OCI-LY1 (cell line): ENCODE results near the gene ENDOG.

Experiments used
- H2AFZ ChIP-seq: fragments of 200-600 bp; sonication (generic), shearing (Covaris generic); 2 replicates; pipeline ENCODE4 v1.6.0; 2014; ENCODE audit warnings: antibody characterized with exemption, mild to moderate bottlenecking, low read length
- H3F3A ChIP-seq: fragments of 200-600 bp; sonication (generic), shearing (Covaris generic); 2 replicates; pipeline ENCODE4 v1.6.0; 2014; ENCODE audit warnings: mild to moderate bottlenecking, antibody characterized with exemption, low read length, moderate library complexity; ENCODE audit not compliant: insufficient read depth
- H3K27ac ChIP-seq: fragments of 200-600 bp; sonication (generic); 2 replicates; pipeline ENCODE4 v1.5.1; 2014; ENCODE audit warnings: low read length, mixed run types, mild to moderate bottlenecking, low read depth; ENCODE audit not compliant: poor library complexity, severe bottlenecking
- H3K27me3 ChIP-seq: fragments of 200-600 bp; sonication (generic); 2 replicates; pipeline ENCODE4 v1.6.0; 2014; ENCODE audit warnings: antibody characterized with exemption, mild to moderate bottlenecking, low read length, moderate library complexity; ENCODE audit not compliant: insufficient read depth
- H3K36me3 ChIP-seq: fragments of 200-600 bp; sonication (generic); 2 replicates; pipeline ENCODE4 v1.6.1; 2014; ENCODE audit warnings: mild to moderate bottlenecking, antibody characterized with exemption, low read length, moderate library complexity, mixed read lengths; ENCODE audit not compliant: insufficient read depth
- H3K4me1 ChIP-seq: fragments of 200-600 bp; sonication (generic); 2 replicates; pipeline ENCODE4 v1.5.1; 2014; ENCODE audit warnings: mild to moderate bottlenecking, low read length, moderate library complexity; ENCODE audit not compliant: insufficient read depth, severe bottlenecking
- H3K4me2 ChIP-seq: fragments of 200-600 bp; sonication (generic), shearing (Covaris generic); 2 replicates; pipeline ENCODE4 v1.6.1; 2014; ENCODE audit warnings: low read length
- H3K4me3 ChIP-seq: fragments of 200-600 bp; sonication (generic); 2 replicates; pipeline ENCODE4 v1.5.1; 2014; ENCODE audit warnings: low read length, low read depth, mild to moderate bottlenecking, mixed read lengths; ENCODE audit not compliant: poor library complexity, severe bottlenecking
- H3K79me2 ChIP-seq: fragments of 200-600 bp; shearing (Covaris generic); 2 replicates; pipeline ENCODE4 v1.6.1; 2016; ENCODE audit warnings: mixed run types, low read length, mixed read lengths; ENCODE audit not compliant: insufficient read depth
- H3K9ac ChIP-seq: fragments of 200-600 bp; sonication (generic), shearing (Covaris generic); 2 replicates; pipeline ENCODE4 v1.6.1; 2014; ENCODE audit warnings: mild to moderate bottlenecking, low read length, mixed read lengths
- H3K9me2 ChIP-seq: fragments of 200-600 bp; sonication (generic), shearing (Covaris generic); 2 replicates; pipeline ENCODE4 v1.6.1; 2014; ENCODE audit warnings: low read depth, mild to moderate bottlenecking, low read length, mixed read lengths
- H3K9me3 ChIP-seq: fragments of 200-600 bp; shearing (Covaris generic); 2 replicates; pipeline ENCODE4 v1.6.1; 2014; ENCODE audit warnings: low read length, mixed read lengths
- H4K20me1 ChIP-seq: fragments of 200-600 bp; sonication (generic), shearing (Covaris generic); 2 replicates; pipeline ENCODE4 v1.6.0; 2016; ENCODE audit warnings: mild to moderate bottlenecking, low read length; ENCODE audit not compliant: insufficient read depth
- EZH2 ChIP-seq: fragments of 200-600 bp; sonication (generic), shearing (Covaris generic); IDR thresholded peaks from 2 replicates; pipeline ENCODE4 v1.8.0; 2017; ENCODE audit warnings: borderline replicate concordance, mixed run types, mild to moderate bottlenecking, antibody characterized with exemption, low read length, moderate library complexity, mixed read lengths
- TF ChIP-seq, protein P1 (sequence below): fragments of 200-600 bp; sonication (generic), shearing (Covaris generic); IDR thresholded peaks from 2 replicates; pipeline ENCODE4 v1.5.1; 2017; ENCODE audit warnings: mild to moderate bottlenecking, antibody characterized with exemption, low read length, moderate library complexity, mixed read lengths

The ENDOG gene

DNA sequence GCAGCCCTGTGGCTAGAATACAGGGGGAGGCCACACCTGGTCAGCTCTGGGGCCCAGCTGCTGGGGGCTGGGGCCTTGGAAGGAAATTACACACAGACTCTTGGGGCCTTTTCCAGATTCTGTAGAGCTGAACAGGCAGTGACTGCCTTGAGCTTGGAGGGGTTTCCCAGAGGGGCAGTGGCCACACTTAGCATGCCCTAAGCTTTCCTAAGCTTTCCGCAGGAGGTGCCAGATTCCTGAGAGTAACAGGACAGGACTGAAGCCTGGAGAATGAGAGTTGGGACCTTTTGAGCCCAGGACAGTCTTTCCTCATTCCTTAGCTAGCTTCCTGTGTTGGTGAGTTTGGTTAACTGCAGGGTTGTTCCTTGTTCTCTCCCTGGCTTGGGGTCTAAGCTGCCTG is 29.9 kb upstream of the ENDOG start:
- Histone ChIP-seq H3K4me2 (peak overlapping the region; percentile 89), H3K9me2 (no peaks in the 10 kb centered on the region), H2AFZ (no peak overlapping the region), H3K9ac (peak overlapping the region; percentile 83; the same call in 1 of the 2 replicates), H3K27me3 (no peaks in the 10 kb centered on the region), H4K20me1 (no peaks in the 10 kb centered on the region), H3K4me1 (peaks cover 22% of the 10 kb centered on the region), H3K36me3 (peaks cover 27% of the 10 kb centered on the region; the same call in 1 of the 2 replicates), H3K9me3 (no peaks in the 10 kb centered on the region), H3K4me3 (peak overlapping the region; percentile 82), H3K79me2 (peaks cover 6% of the 10 kb centered on the region; the same call in 1 of the 2 replicates), H3K27ac (no peak overlapping the region), H3F3A (no peaks in the 10 kb centered on the region)
- TF ChIP-seq EZH2 = no peak
- TF ChIP-seq, protein P1, sequence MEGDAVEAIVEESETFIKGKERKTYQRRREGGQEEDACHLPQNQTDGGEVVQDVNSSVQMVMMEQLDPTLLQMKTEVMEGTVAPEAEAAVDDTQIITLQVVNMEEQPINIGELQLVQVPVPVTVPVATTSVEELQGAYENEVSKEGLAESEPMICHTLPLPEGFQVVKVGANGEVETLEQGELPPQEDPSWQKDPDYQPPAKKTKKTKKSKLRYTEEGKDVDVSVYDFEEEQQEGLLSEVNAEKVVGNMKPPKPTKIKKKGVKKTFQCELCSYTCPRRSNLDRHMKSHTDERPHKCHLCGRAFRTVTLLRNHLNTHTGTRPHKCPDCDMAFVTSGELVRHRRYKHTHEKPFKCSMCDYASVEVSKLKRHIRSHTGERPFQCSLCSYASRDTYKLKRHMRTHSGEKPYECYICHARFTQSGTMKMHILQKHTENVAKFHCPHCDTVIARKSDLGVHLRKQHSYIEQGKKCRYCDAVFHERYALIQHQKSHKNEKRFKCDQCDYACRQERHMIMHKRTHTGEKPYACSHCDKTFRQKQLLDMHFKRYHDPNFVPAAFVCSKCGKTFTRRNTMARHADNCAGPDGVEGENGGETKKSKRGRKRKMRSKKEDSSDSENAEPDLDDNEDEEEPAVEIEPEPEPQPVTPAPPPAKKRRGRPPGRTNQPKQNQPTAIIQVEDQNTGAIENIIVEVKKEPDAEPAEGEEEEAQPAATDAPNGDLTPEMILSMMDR = no peak

DNA sequence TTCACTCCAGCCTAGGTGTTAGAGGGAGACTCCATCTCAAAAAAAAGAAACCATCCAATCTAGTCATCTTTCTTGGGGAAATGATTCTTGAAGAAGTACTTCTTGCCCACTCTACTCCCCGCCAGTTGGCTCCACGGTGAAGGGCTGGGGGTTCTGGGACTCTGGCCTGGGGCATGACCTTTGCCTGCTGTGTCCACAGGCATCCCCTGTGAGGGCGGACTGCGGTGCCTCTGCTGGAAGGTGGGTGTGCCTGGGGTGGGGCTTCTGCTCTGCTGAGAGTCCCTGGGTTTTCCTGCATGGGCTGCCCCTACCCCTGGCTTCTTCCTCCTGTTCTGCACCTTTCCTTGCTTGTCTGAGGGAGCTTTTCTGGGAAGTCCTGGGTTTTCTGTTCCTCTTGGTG is 27.8 kb upstream of the ENDOG start:
- Histone ChIP-seq H3K9me2 (no peaks in the 10 kb centered on the region), H3K9me3 (no peaks in the 10 kb centered on the region), H3K4me3 (no peak overlapping the region), H3K4me2 (no peak overlapping the region), H3K36me3 (peaks cover 43% of the 10 kb centered on the region; the same call in 1 of the 2 replicates), H2AFZ (no peak overlapping the region), H3F3A (no peaks in the 10 kb centered on the region), H3K4me1 (peaks cover 16% of the 10 kb centered on the region), H3K79me2 (peaks cover 6% of the 10 kb centered on the region; the same call in 1 of the 2 replicates), H4K20me1 (no peaks in the 10 kb centered on the region), H3K27ac (no peak overlapping the region), H3K27me3 (no peaks in the 10 kb centered on the region), H3K9ac (no peak overlapping the region)
- no peak for TF ChIP-seq EZH2
- TF ChIP-seq, protein P1 = no peak

DNA sequence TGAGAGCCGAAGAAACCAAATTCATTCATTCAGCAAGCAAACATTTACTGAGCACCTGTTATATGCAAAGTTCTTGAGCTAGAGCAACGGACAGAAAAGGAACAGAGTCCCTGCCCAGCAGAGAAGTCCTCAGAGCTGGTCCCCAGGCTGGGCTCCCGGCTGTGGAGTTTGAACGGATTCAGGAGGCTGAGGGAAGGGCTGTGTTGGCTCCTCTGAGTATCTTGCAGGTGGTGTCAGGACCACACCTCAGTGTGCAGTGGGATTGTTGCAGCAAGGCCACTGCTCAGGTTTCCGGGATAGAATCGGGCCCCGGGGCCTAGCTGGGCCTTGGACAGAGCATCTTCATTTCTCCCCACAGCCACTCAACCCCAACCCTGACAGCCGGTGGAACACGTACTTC is 26.2 kb upstream of the ENDOG start:
- TF ChIP-seq, protein P1 = no peak
- no peak for TF ChIP-seq EZH2
- Histone ChIP-seq H3K4me2 (no peak overlapping the region), H4K20me1 (no peaks in the 10 kb centered on the region), H3K27me3 (no peaks in the 10 kb centered on the region), H3K4me3 (no peak overlapping the region), H3K27ac (no peak overlapping the region), H3K9ac (no peak overlapping the region), H3K9me2 (no peaks in the 10 kb centered on the region), H3K9me3 (no peaks in the 10 kb centered on the region), H3F3A (no peaks in the 10 kb centered on the region), H3K4me1 (peaks cover 11% of the 10 kb centered on the region), H3K36me3 (peaks cover 49% of the 10 kb centered on the region), H2AFZ (no peak overlapping the region), H3K79me2 (peaks cover 6% of the 10 kb centered on the region; the same call in 1 of the 2 replicates)
